ENCODE data around the gene PEPD. TPM values are rescaled to one million over a fixed set of nuclear protein-coding genes. Genes with fewer than 3 reads are reported as not detected.
"Not testable (repeated sequence)": the region's sequence is repeated elsewhere in the genome, so short reads cannot be mapped to it uniquely, and the experiment has no call there.

PEPD gene
- total RNA-seq, 1 experiment from 2014 or later = 74.5 TPM

DNA sequence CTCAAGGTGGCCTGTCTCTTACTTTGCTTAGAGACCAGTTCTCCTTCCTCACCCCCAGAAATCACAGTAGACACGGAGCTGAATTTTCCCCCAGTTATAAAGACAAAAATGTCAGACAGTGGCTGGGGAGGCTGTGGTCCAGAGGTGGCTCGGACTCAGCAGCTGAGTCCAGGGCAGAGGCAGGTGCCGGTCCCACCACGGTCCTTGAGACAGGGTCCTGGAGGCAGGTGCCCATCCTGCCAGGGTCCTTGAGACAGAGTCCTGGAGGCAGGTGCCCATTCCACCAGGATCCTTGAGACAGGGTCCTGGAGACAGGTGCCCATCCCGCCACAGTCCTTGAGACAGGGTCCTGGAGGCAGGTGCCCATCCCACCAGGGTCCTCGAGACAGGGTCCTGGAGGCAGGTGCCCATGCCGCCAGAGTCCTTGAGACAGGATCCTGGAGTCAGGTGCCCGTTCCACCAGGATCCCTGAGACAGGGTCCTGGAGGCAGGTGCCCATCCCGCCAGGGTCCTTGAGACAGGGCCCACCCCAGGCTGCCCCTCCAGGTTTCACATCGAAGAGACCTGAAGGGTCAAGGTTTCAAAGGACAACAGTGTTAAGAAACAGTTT lies 23.1 kb downstream of the PEPD start:
- no peak for DNase-seq (ENCODE audit: low read depth)

DNA sequence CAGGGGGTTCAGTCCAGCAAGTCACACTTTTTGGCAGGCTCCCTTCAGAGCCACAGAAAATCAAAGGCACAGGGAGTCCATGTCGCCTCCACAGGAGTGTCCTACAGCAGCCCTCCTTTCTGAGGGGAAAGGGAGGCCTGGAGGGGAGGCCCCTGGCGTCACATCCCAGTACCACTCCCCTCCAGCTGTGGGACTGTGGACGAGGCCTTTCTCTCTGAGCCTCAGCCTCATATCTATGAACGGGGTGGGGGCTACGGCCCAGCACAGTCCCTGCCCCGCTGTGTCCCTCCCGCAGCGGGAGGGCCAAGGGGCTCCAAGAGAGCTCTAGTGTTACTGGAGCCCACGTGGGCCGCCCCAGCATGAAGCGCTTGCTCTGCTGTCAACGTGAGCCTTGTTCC lies 23.8 kb downstream of the PEPD start:
- DNase-seq (ENCODE audit: low read depth) = no peak

- no peak for DNase-seq (ENCODE audit: low read depth)
Measured at GRCh38 chr19:33497131-33497777, 24.3 kb downstream of the PEPD start.

DNA sequence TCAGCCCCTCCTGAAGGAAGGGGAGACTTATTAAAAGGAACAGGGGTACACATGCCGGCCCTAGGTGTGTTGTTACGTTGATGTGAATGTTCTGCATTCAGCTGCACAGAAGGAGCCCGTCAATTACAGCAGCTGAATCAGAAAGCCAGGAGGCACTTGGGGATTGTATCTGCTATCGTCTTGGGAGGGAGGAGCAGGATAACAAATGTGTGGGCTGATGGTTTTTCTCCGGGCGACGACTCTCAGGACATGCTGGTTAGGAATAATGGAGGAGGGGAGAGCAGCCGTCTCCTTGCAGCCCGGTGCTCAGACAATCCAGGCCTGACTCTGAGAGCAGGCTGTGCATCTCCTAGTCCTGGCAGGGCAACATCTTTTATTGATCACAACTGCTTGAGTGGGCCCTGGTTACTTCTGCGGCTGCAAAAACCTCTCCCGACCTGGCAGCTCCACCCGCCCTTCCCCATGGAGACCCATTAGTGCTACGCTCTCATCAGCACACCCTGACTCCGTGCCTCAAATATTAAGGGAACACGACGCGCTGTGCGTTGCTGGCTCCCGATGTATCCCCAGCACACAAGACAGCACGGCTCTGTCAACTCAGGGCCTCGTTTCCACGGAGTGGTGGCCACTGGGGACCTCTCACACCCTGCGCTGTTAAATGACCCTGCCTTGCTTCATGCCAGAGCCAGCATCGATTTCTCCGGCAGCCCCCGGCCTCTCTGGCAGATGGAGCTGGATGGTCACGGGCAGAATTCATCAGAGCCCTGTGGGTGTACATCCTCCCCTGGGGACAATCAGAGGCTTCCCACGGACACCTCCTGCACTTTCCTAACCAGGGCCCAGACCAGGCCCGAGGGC lies 25.3 kb downstream of the PEPD start:
- DNase-seq (ENCODE audit: low read depth) = no peak

- no peak for DNase-seq (ENCODE audit: low read depth)
Measured at GRCh38 chr19:33493401-33494275, 28.0 kb downstream of the PEPD start.

DNA sequence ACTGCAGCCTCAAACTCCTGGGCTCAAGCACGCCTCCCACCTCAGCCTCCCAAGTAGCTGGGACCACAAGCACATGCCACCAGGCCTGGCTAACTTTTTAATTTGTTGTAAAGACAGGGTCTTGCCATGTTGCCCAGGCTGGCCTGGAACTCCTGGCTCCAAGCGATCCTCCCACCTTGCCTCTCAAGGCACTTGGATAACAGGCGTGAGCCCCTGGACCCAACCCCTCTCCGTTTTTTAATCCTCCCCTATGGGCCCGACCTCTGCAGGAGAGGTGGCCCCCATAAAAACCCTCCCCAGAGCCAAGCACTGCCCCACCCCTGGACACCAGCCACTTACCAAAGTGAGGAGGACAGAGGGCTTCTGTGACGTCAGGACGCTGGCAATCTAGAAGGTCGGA lies 28.6 kb downstream of the PEPD start:
- no peak for DNase-seq (ENCODE audit: low read depth)

- DNase-seq (ENCODE audit: low read depth) = no peak
Measured at GRCh38 chr19:33492090-33492489, 29.5 kb downstream of the PEPD start.

DNA sequence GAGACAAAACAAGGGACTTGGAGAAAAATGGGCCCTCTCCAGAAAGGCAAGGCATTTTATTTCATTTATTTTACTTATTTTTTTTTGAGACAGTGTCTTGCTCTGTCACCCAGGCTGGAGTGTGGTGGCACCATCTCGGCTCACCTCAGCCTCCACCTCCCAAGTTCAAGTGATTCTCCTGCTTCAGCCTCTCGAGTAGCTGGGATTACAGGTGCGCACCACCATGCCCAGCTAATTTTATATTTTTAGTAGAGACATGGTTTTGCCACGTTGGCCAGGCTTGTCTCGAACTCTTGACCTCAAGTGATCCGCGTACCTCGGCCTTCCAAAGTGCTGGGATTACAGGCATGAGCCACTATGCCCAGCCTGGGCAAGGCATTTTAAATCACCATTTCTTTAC lies 31.0 kb downstream of the PEPD start:
- DNase-seq (ENCODE audit: low read depth) = not testable (repeated sequence)

- DNase-seq (ENCODE audit: low read depth) = no peak
Measured at GRCh38 chr19:33490041-33490451, 31.5 kb downstream of the PEPD start.

DNA sequence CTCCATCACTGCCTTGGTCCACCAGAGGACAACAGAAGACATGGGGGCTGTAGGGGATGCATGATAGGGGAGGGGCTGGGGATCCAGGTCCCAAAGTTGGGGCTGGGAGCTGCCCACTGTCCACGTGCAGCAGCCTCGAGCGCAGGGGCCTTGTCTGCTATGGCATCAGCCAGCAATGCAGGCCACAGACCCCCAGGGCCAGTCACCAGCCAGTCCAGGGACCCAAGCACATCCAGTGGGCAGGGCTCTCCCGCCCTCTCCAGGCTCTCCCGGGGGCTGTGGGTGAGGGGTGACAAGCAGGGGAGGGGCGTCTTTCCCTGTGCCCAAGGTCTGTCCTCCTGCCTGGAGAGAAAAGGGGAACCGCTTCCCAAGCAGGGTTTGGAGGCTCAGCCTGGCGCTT lies 32.8 kb downstream of the PEPD start:
- DNase-seq (ENCODE audit: low read depth) = no peak

DNA sequence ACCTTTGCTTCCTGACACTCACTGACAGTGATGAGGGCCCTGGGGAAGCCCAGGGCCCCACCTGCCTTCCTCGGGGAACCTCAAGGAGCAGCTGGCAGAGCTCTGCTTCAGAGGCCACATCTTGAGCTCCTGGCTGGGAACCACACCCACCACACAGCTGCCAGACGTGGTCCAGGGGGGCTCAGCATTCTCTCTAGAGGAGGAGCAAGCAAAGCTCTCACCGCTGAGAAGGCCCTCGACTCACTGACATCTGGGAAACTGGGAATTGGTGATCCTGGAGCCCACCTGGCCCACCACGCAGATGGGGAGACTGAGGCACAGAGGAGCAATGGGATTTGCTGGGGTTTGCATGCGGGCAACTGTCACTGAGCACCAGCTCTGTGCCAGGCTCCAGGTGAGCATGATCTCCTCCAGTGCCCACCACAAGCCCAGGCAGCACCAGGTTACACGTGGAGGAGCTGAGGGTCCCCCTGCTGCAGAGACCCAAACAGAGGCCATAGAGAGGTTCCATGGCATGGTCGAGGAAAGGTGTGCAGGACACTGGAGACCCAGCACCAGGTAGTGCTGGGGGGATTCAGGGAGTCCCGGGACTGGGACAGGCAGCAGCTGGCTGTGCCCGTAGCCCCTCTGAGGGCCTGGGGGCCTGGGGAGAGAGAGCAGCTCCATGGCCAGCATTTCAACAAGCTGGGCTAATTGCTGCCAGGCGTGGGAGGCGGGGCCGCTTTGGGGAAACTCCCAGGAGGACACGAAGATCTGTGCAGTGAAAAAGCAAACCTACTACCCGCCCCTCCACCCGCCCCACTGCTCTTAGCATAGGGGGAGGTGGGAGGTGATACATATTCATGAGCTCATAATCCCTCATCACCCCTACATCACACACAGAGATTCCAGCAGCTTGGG lies 33.4 kb downstream of the PEPD start:
- DNase-seq (ENCODE audit: low read depth) = no peak

DNA sequence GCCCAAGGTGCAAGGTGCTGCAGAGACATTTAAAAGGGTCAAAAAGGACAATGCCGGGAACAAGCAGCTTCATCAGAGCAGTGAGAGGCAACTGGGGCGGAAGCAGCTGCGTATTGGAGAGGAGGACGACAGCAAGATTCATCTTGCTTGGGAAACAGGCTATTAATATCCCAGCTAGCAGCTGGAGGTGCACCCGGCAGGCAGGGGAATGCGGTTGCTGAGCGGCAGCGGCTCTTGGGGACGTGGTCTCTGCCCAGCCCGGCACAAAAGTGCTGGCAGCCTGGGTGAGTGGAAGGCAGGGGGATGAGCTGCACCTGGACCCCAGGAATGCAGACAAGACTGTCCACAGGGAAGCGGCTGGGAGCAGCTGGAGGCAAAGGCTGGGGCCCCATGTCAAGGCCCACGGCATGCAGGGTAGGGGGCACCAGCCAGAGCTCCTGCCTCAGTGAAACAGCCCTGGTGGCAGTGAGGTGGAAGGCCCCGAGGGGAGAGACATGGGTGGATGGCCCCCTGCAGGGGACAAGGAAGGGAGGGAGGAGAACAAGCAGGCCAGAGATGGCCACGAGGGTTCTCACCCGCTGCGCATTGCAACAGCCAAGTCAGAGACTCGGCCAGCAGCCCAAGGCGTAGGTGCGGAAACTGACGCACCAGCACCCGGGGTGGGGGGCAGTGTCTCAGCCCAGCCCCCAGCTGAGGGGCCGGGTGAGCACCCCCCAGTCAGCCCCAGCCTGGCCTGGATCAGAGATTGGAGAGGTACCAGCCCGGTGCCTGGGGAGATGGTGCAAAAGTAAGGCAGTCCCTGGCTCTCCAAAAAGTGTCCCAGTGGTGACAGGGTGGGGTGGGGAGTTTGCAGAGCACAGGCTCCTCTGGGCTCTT lies 34.4 kb downstream of the PEPD start:
- DNase-seq (ENCODE audit: low read depth) = peak; percentile 21

GRCh38 chr19:33486407-33486806 lies 35.2 kb downstream of the PEPD start:
- no peak for DNase-seq (ENCODE audit: low read depth)

- DNase-seq (ENCODE audit: low read depth) = no peak
Measured at GRCh38 chr19:33484226-33484774, 37.3 kb downstream of the PEPD start.

DNA sequence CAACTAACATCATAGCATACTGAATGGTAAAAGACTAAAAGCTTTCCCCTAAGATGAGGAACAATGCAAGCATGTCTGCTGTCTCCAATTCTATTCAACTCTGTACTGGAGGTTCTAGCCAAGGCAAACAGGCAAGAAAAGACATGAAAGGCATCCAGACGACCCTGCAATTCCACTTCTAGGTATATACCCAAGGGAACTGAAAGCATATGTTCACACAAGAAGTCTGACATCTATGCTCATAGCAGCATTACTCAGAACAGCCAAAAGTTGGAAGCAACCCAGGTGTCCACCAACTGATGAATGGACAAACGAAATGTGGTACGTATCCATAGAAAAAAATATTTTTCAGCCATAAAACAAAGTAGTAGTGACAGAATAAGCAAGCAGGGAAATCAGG lies 39.1 kb downstream of the PEPD start:
- DNase-seq (ENCODE audit: low read depth) = no peak

- no peak for DNase-seq (ENCODE audit: low read depth)
Measured at GRCh38 chr19:33481863-33482262, 39.7 kb downstream of the PEPD start.

- not testable (repeated sequence) for DNase-seq (ENCODE audit: low read depth)
Measured at GRCh38 chr19:33479570-33479969, 42.0 kb downstream of the PEPD start.

- no peak for DNase-seq (ENCODE audit: low read depth)
Measured at GRCh38 chr19:33477781-33478180, 43.8 kb downstream of the PEPD start.

DNA sequence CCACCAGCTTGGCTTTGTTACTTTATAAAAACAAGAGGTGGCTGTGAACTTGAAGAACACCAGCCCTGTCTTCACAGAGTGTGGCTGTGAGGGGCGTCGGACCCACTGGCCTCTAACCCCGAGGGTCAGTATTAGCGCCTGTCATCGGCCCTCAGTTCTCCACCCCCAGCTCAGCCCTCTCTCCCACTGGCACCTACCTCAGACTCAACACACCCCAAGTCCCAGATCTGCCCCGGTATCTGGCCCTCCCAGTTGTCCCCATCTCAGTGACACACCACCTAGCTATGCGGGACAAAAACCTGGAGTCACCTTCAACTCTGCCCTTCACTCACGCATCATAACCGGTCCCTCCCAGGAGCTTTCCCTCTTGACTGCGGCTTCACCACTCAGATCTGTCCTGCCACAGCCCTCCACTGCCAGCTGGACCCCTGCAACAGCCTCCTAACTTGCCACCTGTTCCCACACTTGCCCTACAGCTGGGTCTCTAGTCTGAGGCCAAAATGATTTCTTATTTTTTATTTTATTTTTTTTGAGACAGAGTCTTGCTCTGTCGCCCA lies 45.4 kb downstream of the PEPD start:
- no peak for DNase-seq (ENCODE audit: low read depth)
